T-cell (primary cell): ENCODE measurements around the gene PET117. TPM values are rescaled to one million over a fixed set of nuclear protein-coding genes. Genes with fewer than 3 reads are reported as not detected.

ENCODE experiments used
- total RNA-seq, 35 experiments: library from RNA in 6 of 35; stranded (reverse) in 6 of 35; fragments of 120-200 nt in 1 of 35; gene quantifications; one replicate each; pipeline versions ENCODE4 v1.2.1 to v1.2.4 and lab custom pipeline; 2013 to 2026

Gene PET117
- total RNA-seq, 5 donors from 2014 or later (not counting 1 experiment from before 2014, with no cell fraction given), result 10.0 to 15.6 (median 13.4) TPM

Other genes with a start within 250 kb of the PET117 start
- gene SNX5, start 169.1 kb upstream of the PET117 start, total RNA-seq, result 10 to 100 TPM; 53.6 to 68.9 (median 56.7) TPM
- gene MGME1, start 168.8 kb upstream of the PET117 start, total RNA-seq, result 10 to 100 TPM in 3 of 5 donors, 1 to 10 TPM in 2; 7.3 to 15.0 (median 12.8) TPM
- not detected for gene OVOL2, start 79.9 kb upstream of the PET117 start, total RNA-seq
- gene KAT14, start within 50 bp of the PET117 start, total RNA-seq, result 10 to 100 TPM; 11.3 to 22.2 (median 20.5) TPM
- gene ZNF133, start 150.7 kb downstream of the PET117 start, total RNA-seq, result 10 to 100 TPM in 2 of 5 donors, 1 to 10 TPM in 3; 6.8 to 14.6 (median 9.0) TPM